HL-60 (cell line): ENCODE data around the gene MAPK8IP2.

Source experiments
- DNase-seq, 2 experiments: peaks; one replicate each; pipeline ENCODE4 v3.0.0-alpha.2; 2010 to 2020; ENCODE audit warnings: low read depth in 1 of 2, low spot score in 1 of 2
- H3K27ac ChIP-seq: fragments of 250-450 bp; sonication (Bioruptor Pico); replicated peaks from 2 replicates; pipeline ENCODE4 v1.5.1; 2020; ENCODE audit warnings: mild to moderate bottlenecking, moderate library complexity
- H3K27me3 ChIP-seq: fragments of 250-450 bp; sonication (Bioruptor Pico); 2 replicates; pipeline ENCODE4 v1.5.1; 2021; ENCODE audit warnings: mild to moderate bottlenecking, moderate library complexity; ENCODE audit not compliant: insufficient read depth, poor library complexity, severe bottlenecking
- H3K4me3 ChIP-seq: replicated peaks from 2 replicates; pipeline ENCODE4 v1.5.1; 2011; ENCODE audit warnings: mild to moderate bottlenecking, control low read depth, low read length; ENCODE audit not compliant: insufficient read depth
- CTCF ChIP-seq: IDR thresholded peaks from one replicate; pipeline ENCODE4 v1.5.1; 2011; ENCODE audit warnings: low read length, control low read depth, inconsistent platforms; ENCODE audit not compliant: insufficient read depth
- GABPA ChIP-seq: IDR thresholded peaks from 2 replicates; pipeline ENCODE4 v1.6.1; 2012; ENCODE audit warnings: low read depth
- POLR2AphosphoS5 ChIP-seq: IDR thresholded peaks from 2 replicates; pipeline ENCODE4 v1.6.1; 2012; ENCODE audit warnings: low read depth
- REST ChIP-seq: IDR thresholded peaks from 2 replicates; pipeline ENCODE4 v1.6.1; 2012; ENCODE audit warnings: low read depth; ENCODE audit not compliant: insufficient replicate concordance
- SPI1 ChIP-seq: IDR thresholded peaks from 2 replicates; pipeline ENCODE4 v1.6.1; 2012; ENCODE audit warnings: low read depth, mild to moderate bottlenecking, borderline replicate concordance

The MAPK8IP2 gene

DNA sequence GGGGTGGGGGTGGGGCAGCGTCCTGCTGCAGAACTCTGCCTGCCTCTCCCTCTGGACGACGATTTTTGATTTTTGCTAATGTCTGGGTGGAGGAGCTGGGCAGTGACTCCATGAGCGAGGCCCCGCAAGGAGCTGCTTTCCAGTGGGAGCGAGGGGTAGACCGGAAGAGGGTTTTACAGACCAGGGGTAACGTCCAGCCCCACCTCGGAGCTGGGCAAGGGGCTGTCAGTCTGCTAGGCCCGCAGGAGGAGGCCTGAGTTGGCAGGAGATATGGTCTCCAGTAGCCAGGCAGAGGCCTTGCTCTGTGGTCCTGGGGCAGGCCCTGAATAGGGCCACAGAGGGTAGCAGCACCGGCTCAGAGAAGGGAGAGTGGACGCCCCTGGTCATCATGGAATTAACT lies 9.0 kb downstream of the MAPK8IP2 start:
- no peak overlapping the region for H3K4me3 ChIP-seq
- DNase-seq = no peak
- TF ChIP-seq POLR2AphosphoS5 (no peak), SPI1 (no peak), GABPA (no peak), REST (no peak), CTCF (no peak)
- peaks cover 28% of the 10 kb centered on the region for H3K27me3 ChIP-seq
- no peak overlapping the region for H3K27ac ChIP-seq

DNA sequence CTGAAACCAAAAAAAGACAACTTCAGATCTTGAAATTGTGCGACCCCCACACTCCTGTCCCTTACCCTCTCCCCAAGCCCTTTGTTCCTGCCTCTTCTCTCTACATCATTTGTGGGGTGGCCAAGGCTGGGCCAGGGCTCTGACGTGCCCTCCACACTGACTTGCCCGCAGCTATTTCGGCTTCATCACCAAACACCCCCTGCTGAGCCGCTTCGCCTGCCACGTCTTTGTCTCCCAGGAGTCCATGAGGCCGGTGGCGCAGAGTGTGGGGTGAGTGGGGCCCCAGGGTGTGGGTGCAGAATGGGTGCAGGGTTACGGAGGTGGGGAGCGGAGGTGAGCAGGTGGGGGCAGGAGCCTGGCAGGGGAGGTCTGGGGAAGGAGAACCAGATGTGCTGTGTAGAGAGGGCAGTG lies 9.5 kb downstream of the MAPK8IP2 start:
- TF ChIP-seq GABPA (no peak), SPI1 (no peak)

GRCh38 chr22:50610581-50610980 lies 10.0 kb downstream of the MAPK8IP2 start:
- Histone ChIP-seq H3K27ac (no peak overlapping the region), H3K27me3 (peaks cover 22% of the 10 kb centered on the region), H3K4me3 (no peak overlapping the region)
- no peak for TF ChIP-seq POLR2AphosphoS5
- no peak for TF ChIP-seq SPI1
- TF ChIP-seq CTCF = no peak
- no peak for TF ChIP-seq REST
- no peak for TF ChIP-seq GABPA
- DNase-seq = no peak

More for the DNA sequence above, 9.5 kb downstream of the MAPK8IP2 start:
- Histone ChIP-seq H3K27me3 (peaks cover 26% of the 10 kb centered on the region), H3K4me3 (no peak overlapping the region), H3K27ac (no peak overlapping the region)
- DNase-seq = no peak

GRCh38 chr22:50611341-50612060 lies 10.9 kb downstream of the MAPK8IP2 start:
- Histone ChIP-seq H3K27ac (no peak overlapping the region), H3K4me3 (no peak overlapping the region), H3K27me3 (peaks cover 13% of the 10 kb centered on the region)
- TF ChIP-seq SPI1 (no peak), POLR2AphosphoS5 (no peak), CTCF (no peak), GABPA (no peak), REST (no peak)
- no peak for DNase-seq
